Naive thymus-derived CD4-positive, alpha-beta T cell (primary cell): ENCODE data around the gene KCNK1. TPM values are rescaled to one million over a fixed set of nuclear protein-coding genes. Genes with fewer than 3 reads are reported as not detected.

ENCODE experiments used
- ATAC-seq: fragments of 150-1000 bp; cut with Tn5 transposase; 2 replicates; pipeline ENCODE4 v1.10.0; 2021; ENCODE audit warnings: mild to moderate bottlenecking, moderate library complexity
- CTCF ChIA-PET: fragments of 350-600 bp; sonication (Branson Sonifier 250); formaldehyde crosslinking; loops from one replicate; lab custom pipeline; 2021; ENCODE audit warnings: antibody characterized with exemption; lab: Charles Lee
- POLR2A ChIA-PET: fragments of 350-600 bp; sonication (Branson Sonifier 250); formaldehyde crosslinking; loops from one replicate; lab custom pipeline; 2021; ENCODE audit warnings: antibody characterized with exemption, inconsistent platforms; lab: Charles Lee
- DNase-seq, 9 donors: peaks; one replicate each; pipeline versions ENCODE4 v3.0.0 to v3.0.0-alpha.2; 2020 to 2022; ENCODE audit warnings: mixed read lengths in 1 of 9
- H3K27ac ChIP-seq: one replicate; pipeline ENCODE4 v1.7.0; 2013; ENCODE audit warnings: mild to moderate bottlenecking, low read depth, low read length, moderate library complexity
- H3K27me3 ChIP-seq, 2 donors: one replicate each; pipeline ENCODE4 v1.7.0; 2013; ENCODE audit warnings: low read length in 2 of 2, mild to moderate bottlenecking in 2 of 2, moderate library complexity in 2 of 2; ENCODE audit not compliant: control insufficient read depth in 2 of 2, insufficient read depth in 2 of 2
- H3K36me3 ChIP-seq, 3 experiments: 1 replicate in 2 of 3; 2 replicates in 1 of 3; pipeline ENCODE4 v1.7.0; 2013; ENCODE audit warnings: low read length in 3 of 3, mild to moderate bottlenecking in 3 of 3, moderate library complexity in 1 of 3; ENCODE audit not compliant: insufficient read depth in 3 of 3, control insufficient read depth in 2 of 3
- H3K4me1 ChIP-seq, 2 donors: one replicate each; pipeline ENCODE4 v1.7.0; 2013; ENCODE audit warnings: low read length in 2 of 2, mild to moderate bottlenecking in 2 of 2, moderate library complexity in 1 of 2; ENCODE audit not compliant: control insufficient read depth in 2 of 2, insufficient read depth in 2 of 2
- H3K4me3 ChIP-seq: 2 replicates; pipeline ENCODE4 v1.7.0; 2013; ENCODE audit warnings: mild to moderate bottlenecking, low read length
- H3K9me3 ChIP-seq, 3 experiments: 1 replicate in 2 of 3; 2 replicates in 1 of 3; pipeline ENCODE4 v1.7.0; 2013; ENCODE audit warnings: low read length in 3 of 3; ENCODE audit not compliant: control insufficient read depth in 2 of 3
- H3K27ac Mint-ChIP-seq, 9 donors: one replicate each; pipeline ENCODE4 v1.8.0; 2020 to 2022; ENCODE audit warnings: mixed read lengths in 9 of 9, mild to moderate bottlenecking in 8 of 9, moderate library complexity in 5 of 9, inconsistent platforms in 2 of 9
- H3K27me3 Mint-ChIP-seq, 5 donors: one replicate each; pipeline ENCODE4 v1.8.0; 2021 to 2022; ENCODE audit warnings: mixed read lengths in 5 of 5, mild to moderate bottlenecking in 1 of 5
- H3K36me3 Mint-ChIP-seq, 5 donors: one replicate each; pipeline ENCODE4 v1.8.0; 2020 to 2022; ENCODE audit warnings: mixed read lengths in 5 of 5, mild to moderate bottlenecking in 3 of 5, inconsistent platforms in 1 of 5
- H3K4me1 Mint-ChIP-seq, 7 donors: one replicate each; pipeline ENCODE4 v1.8.0; 2020 to 2022; ENCODE audit warnings: mixed read lengths in 7 of 7, mild to moderate bottlenecking in 3 of 7, inconsistent platforms in 1 of 7
- H3K4me3 Mint-ChIP-seq, 10 donors: one replicate each; pipeline ENCODE4 v1.8.0; 2020 to 2022; ENCODE audit warnings: mild to moderate bottlenecking in 10 of 10, mixed read lengths in 10 of 10, moderate library complexity in 6 of 10, inconsistent platforms in 2 of 10
- H3K9me3 Mint-ChIP-seq, 11 donors: one replicate each; pipeline ENCODE4 v1.8.0; 2020 to 2022; ENCODE audit warnings: mixed read lengths in 11 of 11, mild to moderate bottlenecking in 4 of 11, inconsistent platforms in 1 of 11, moderate library complexity in 1 of 11
- intact Hi-C, 2 donors: fragments of 100-400 bp; cut with micrococcal nuclease; formaldehyde crosslinking; loops; one replicate each; pipeline ENCODE4 v1.15.1; 2023
- microRNA-seq: library from miRNA; unstranded; fragments of <30 nt; microRNA quantifications from one replicate; pipeline ENCODE4 v1.2.0, GENCODE V29; 2022; ENCODE audit warnings: borderline microRNAs expressed
- polyA plus RNA-seq, 2 donors: library from polyadenylated mRNA; unstranded; fragments of 300-500 nt; fragmentation: Illumina TruSeq; gene quantifications; one replicate each; pipeline ENCODE4 v1.2.3, GENCODE V29; 2021
- total RNA-seq, 6 experiments: library from RNA in 5 of 6; stranded (reverse) in 5 of 6; gene quantifications; 1 replicate in 5 of 6; 2 replicates in 1 of 6; pipeline ENCODE4 v1.2.3 and lab custom pipeline; 2021 to 2026

KCNK1 gene
- total and polyA plus RNA-seq, 7 experiments from 2014 or later = 1.1 TPM; not detected in 6

GRCh38 chr1:233714631-233715217, 100.8 kb downstream of the KCNK1 start:
- H3K9me3 ChIP-seq = no peaks in the 10 kb centered on the region
- ChIA-PET CTCF (no interaction called here), POLR2A (no interaction called here)
- intact Hi-C loops = no loop called here
- Mint-ChIP-seq H3K9me3 (peaks cover 0 to 14% (median 0%) of the 10 kb centered on the region in 11 donors), H3K36me3 (no peaks in the 10 kb centered on the region), H3K4me3 (no peak overlapping the region), H3K27me3 (peaks cover 0 to 23% (median 6%) of the 10 kb centered on the region in 5 donors), H3K4me1 (no peaks in the 10 kb centered on the region), H3K27ac (no peak overlapping the region)
- no peaks in the 10 kb centered on the region for H3K27me3 ChIP-seq
- H3K27ac ChIP-seq = no peak overlapping the region
- ATAC-seq (no peak), DNase-seq (no peak)
- no peaks in the 10 kb centered on the region for H3K4me1 ChIP-seq
- no peaks in the 10 kb centered on the region for H3K36me3 ChIP-seq
- H3K4me3 ChIP-seq = no peak overlapping the region

GRCh38 chr1:233718057-233718456, 104.2 kb downstream of the KCNK1 start:
- no peaks in the 10 kb centered on the region for H3K4me1 Mint-ChIP-seq
- Histone ChIP-seq H3K4me1 (no peaks in the 10 kb centered on the region), H3K4me3 (no peak overlapping the region), H3K27ac (no peak overlapping the region), H3K36me3 (no peaks in the 10 kb centered on the region), H3K27me3 (no peaks in the 10 kb centered on the region), H3K9me3 (no peaks in the 10 kb centered on the region)
- H3K27me3 Mint-ChIP-seq = peaks cover 0 to 8% (median 7%) of the 10 kb centered on the region in 5 donors
- DNase-seq = no peak
- H3K36me3 Mint-ChIP-seq = no peaks in the 10 kb centered on the region
- ChIA-PET CTCF (no interaction called here), POLR2A (no interaction called here)
- no peak for ATAC-seq
- H3K9me3 Mint-ChIP-seq = peaks cover 0 to 2% (median 0%) of the 10 kb centered on the region in 11 donors
- H3K27ac Mint-ChIP-seq = no peak overlapping the region
- no peak overlapping the region for H3K4me3 Mint-ChIP-seq
- intact Hi-C loops = no loop called here

DNA sequence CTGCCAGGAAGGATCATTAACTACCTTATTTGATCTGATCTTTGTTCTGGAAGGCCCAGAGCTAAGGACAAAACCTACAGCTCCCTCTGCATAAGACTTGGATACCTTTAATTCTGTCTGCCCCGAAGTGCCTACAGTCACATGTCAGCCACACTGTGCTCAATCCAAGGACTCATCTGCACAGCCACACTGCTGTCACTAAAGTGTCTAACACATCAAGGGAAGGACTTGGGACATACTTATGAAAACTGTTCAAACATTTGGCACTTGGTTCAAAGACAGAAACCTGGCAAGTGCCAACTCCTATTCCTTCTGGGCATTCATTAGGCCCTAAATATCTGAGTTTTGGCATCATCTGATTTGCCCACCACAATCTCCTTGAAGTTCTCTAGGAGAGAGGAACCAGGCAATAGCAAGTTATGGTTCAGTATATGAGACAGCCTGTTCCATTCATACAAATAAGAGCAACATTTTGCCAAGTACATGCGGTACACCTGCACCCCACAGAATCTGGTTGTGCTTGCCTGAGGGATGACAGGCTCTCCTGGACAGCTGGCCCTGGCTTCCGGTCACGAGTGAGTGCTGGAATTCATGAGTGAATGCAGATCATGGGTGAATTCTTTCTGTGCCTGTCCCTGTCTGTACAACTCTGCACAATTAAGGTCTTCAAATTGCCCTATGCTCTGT, 105.9 kb downstream of the KCNK1 start:
- intact Hi-C loops = no loop called here
- ATAC-seq (no peak), DNase-seq (no peak)
- no peak overlapping the region for H3K4me3 Mint-ChIP-seq
- no peaks in the 10 kb centered on the region for H3K36me3 ChIP-seq
- H3K4me1 ChIP-seq = no peaks in the 10 kb centered on the region
- no peaks in the 10 kb centered on the region for H3K4me1 Mint-ChIP-seq
- H3K9me3 ChIP-seq = no peaks in the 10 kb centered on the region
- H3K36me3 Mint-ChIP-seq = no peaks in the 10 kb centered on the region
- no peak overlapping the region for H3K27ac ChIP-seq
- H3K9me3 Mint-ChIP-seq = no peaks in the 10 kb centered on the region
- POLR2A ChIA-PET = no interaction called here
- no peak overlapping the region for H3K27ac Mint-ChIP-seq
- CTCF ChIA-PET = no interaction called here
- peaks cover 0 to 7% (median 3%) of the 10 kb centered on the region in 5 donors for H3K27me3 Mint-ChIP-seq
- no peaks in the 10 kb centered on the region for H3K27me3 ChIP-seq
- no peak overlapping the region for H3K4me3 ChIP-seq

DNA sequence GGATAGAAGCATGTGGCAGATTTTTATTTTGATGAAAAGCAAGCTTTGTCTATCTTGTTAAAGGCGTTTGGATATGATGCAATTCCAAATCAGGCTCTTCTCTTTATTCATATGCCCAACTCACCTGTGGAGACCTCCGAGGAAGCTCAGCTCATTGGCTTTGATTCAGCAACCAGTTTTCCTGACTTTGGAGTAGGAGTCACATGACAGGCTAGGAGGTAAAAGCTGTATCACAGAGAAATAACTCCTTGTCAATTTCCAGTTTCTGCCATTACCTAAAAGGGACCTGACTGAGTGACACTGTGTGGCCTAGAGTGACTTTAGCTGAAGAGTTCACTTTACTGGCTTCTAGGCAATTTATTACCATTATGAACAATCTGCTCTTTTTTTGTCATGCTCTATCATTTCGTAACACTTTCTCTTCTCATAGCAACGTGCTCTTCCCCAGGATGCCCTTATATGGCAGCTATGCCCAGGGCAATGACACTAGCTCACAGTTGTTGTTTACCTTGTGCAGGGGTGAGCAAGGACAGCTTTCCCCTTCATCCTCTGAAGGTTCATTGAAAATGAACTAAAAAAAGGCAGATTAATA, 107.2 kb downstream of the KCNK1 start:
- no peaks in the 10 kb centered on the region for H3K36me3 ChIP-seq
- ChIA-PET POLR2A (interaction anchor here (0.5 kb wide), 1 partner anchor 88 kb away, joined by 3 read pairs; no protein-coding TSS in a partner anchor), CTCF (no interaction called here)
- H3K9me3 Mint-ChIP-seq = peaks cover 0 to 3% (median 0%) of the 10 kb centered on the region in 11 donors
- H3K4me3 ChIP-seq = no peak overlapping the region
- no peak overlapping the region for H3K4me3 Mint-ChIP-seq
- H3K27me3 Mint-ChIP-seq = peaks cover 0 to 7% (median 3%) of the 10 kb centered on the region in 5 donors
- H3K9me3 ChIP-seq = no peaks in the 10 kb centered on the region
- H3K27ac ChIP-seq = no peak overlapping the region
- no peaks in the 10 kb centered on the region for H3K4me1 Mint-ChIP-seq
- intact Hi-C loops = no loop called here
- no peaks in the 10 kb centered on the region for H3K36me3 Mint-ChIP-seq
- no peak overlapping the region for H3K27ac Mint-ChIP-seq
- DNase-seq (no peak), ATAC-seq (no peak)
- no peaks in the 10 kb centered on the region for H3K4me1 ChIP-seq
- H3K27me3 ChIP-seq = no peaks in the 10 kb centered on the region

Small RNA genes within 50 kb of the gene (microRNA-seq; reads per million reads assigned to microRNA genes)
- not detected for gene MIR4427
